WERI-Rb-1 (cell line): Measurements from ENCODE around the gene FOCAD.
"Not testable (repeated sequence)": the region's sequence is repeated elsewhere in the genome, so short reads cannot be mapped to it uniquely, and the experiment has no call there.

Source experiments
- DNase-seq: peaks from one replicate; pipeline ENCODE4 v3.0.0-alpha.2; 2020
- H3K27ac ChIP-seq: fragments of 250-450 bp; sonication (Bioruptor Pico); 2 replicates; pipeline ENCODE4 v1.5.1; 2020; ENCODE audit warnings: mild to moderate bottlenecking, moderate library complexity
- H3K27me3 ChIP-seq: fragments of 250-450 bp; sonication (Bioruptor Pico); 2 replicates; pipeline ENCODE4 v1.5.1; 2021; ENCODE audit warnings: mild to moderate bottlenecking, low read depth, moderate library complexity; ENCODE audit not compliant: insufficient read depth, severe bottlenecking
- H3K36me3 ChIP-seq: fragments of 250-450 bp; sonication (Bioruptor Pico); 2 replicates; pipeline ENCODE4 v1.5.1; 2020; ENCODE audit warnings: mild to moderate bottlenecking, moderate library complexity
- H3K4me3 ChIP-seq: 2 replicates; pipeline ENCODE4 v1.5.1; 2011; ENCODE audit warnings: low read depth, mild to moderate bottlenecking, control low read depth, low read length
- H3K9me3 ChIP-seq: fragments of 250-450 bp; sonication (Bioruptor Pico); 2 replicates; pipeline ENCODE4 v1.5.1; 2021; ENCODE audit warnings: mild to moderate bottlenecking, moderate library complexity; ENCODE audit not compliant: severe bottlenecking
- CTCF ChIP-seq: IDR thresholded peaks from 2 replicates; pipeline ENCODE4 v1.5.1; 2011; ENCODE audit warnings: low read depth, mild to moderate bottlenecking, control low read depth, inconsistent platforms, low read length

The FOCAD gene

GRCh38 chr9:20643660-20644059 is 40.4 kb upstream of the FOCAD start:
- no peaks in the 10 kb centered on the region for H3K36me3 ChIP-seq

GRCh38 chr9:20646656-20647055 is 37.4 kb upstream of the FOCAD start:
- DNase-seq, result no peak
- no peak overlapping the region for H3K4me3 ChIP-seq
- TF ChIP-seq CTCF, result no peak

More at GRCh38 chr9:20643660-20644059, 40.4 kb upstream of the FOCAD start:
- no peak overlapping the region for H3K4me3 ChIP-seq
- no peak for TF ChIP-seq CTCF
- H3K27me3 ChIP-seq, result no peaks in the 10 kb centered on the region
- DNase-seq, result no peak
- no peak overlapping the region for H3K27ac ChIP-seq
- H3K9me3 ChIP-seq, result no peaks in the 10 kb centered on the region

GRCh38 chr9:20649381-20649780 is 34.7 kb upstream of the FOCAD start:
- Histone ChIP-seq H3K36me3 (no peaks in the 10 kb centered on the region), H3K27ac (no peak overlapping the region), H3K27me3 (no peaks in the 10 kb centered on the region), H3K4me3 (no peak overlapping the region), H3K9me3 (no peaks in the 10 kb centered on the region)
- TF ChIP-seq CTCF, result no peak
- no peak for DNase-seq

More at GRCh38 chr9:20646656-20647055, 37.4 kb upstream of the FOCAD start:
- no peaks in the 10 kb centered on the region for H3K9me3 ChIP-seq
- no peak overlapping the region for H3K27ac ChIP-seq
- no peaks in the 10 kb centered on the region for H3K36me3 ChIP-seq
- no peaks in the 10 kb centered on the region for H3K27me3 ChIP-seq

GRCh38 chr9:20650313-20650712 is 33.7 kb upstream of the FOCAD start:
- H3K36me3 ChIP-seq, result no peaks in the 10 kb centered on the region
- TF ChIP-seq CTCF, result no peak
- H3K27ac ChIP-seq, result no peak overlapping the region
- DNase-seq, result no peak
- H3K4me3 ChIP-seq, result no peak overlapping the region
- H3K9me3 ChIP-seq, result no peaks in the 10 kb centered on the region
- no peaks in the 10 kb centered on the region for H3K27me3 ChIP-seq

GRCh38 chr9:20650750-20651299 is 33.2 kb upstream of the FOCAD start:
- Histone ChIP-seq H3K27me3 (no peaks in the 10 kb centered on the region), H3K9me3 (no peaks in the 10 kb centered on the region), H3K27ac (no peak overlapping the region), H3K4me3 (no peak overlapping the region), H3K36me3 (no peaks in the 10 kb centered on the region)
- DNase-seq, result no peak
- TF ChIP-seq CTCF, result no peak

- Histone ChIP-seq H3K27me3 (no peaks in the 10 kb centered on the region), H3K36me3 (no peaks in the 10 kb centered on the region), H3K27ac (no peak overlapping the region), H3K4me3 (no peak overlapping the region), H3K9me3 (no peaks in the 10 kb centered on the region)
- DNase-seq, result no peak
- no peak for TF ChIP-seq CTCF
These were observed 32.1 kb upstream of the FOCAD start for GRCh38 chr9:20651939-20652338.

GRCh38 chr9:20658246-20658667 is 25.8 kb upstream of the FOCAD start:
- not testable (repeated sequence) for DNase-seq, H3K27me3 ChIP-seq, H3K27ac ChIP-seq, H3K4me3 ChIP-seq, H3K36me3 ChIP-seq, H3K9me3 ChIP-seq
